ENCODE measurements around the gene ZFYVE16. TPM values are rescaled to one million over a fixed set of nuclear protein-coding genes. Genes with fewer than 3 reads are reported as not detected.
"Not testable (repeated sequence)": the region's sequence is repeated elsewhere in the genome, so short reads cannot be mapped to it uniquely, and the experiment has no call there.

The ZFYVE16 gene
- total RNA-seq, 1 donor from 2014 or later = 65.4 TPM

GRCh38 chr5:80483636-80484232 lies 75.9 kb downstream of the ZFYVE16 start:
- Histone ChIP-seq H3K4me1 (peaks cover 16% of the 10 kb centered on the region), H3K4me3 (no peak overlapping the region), H3K36me3 (peaks cover 10% of the 10 kb centered on the region), H3K27ac (no peak overlapping the region), H3K9me3 (peaks cover 17% of the 10 kb centered on the region), H3K27me3 (ENCODE audit: low read depth) (no peaks in the 10 kb centered on the region)
- ATAC-seq = no peak
- DNase-seq = no peak
- intact Hi-C loops (cut with DNase I) = loop anchor here (10.0 kb wide), 1 partner anchor 191 kb away; no protein-coding TSS in a partner anchor
- no peak for TF ChIP-seq CTCF (IDR thresholded peaks at IDR 0.05)

GRCh38 chr5:80487444-80487828 lies 79.6 kb downstream of the ZFYVE16 start:
- ATAC-seq = no peak
- Histone ChIP-seq H3K4me3 (peak overlapping the region; percentile 77), H3K36me3 (peaks cover 3% of the 10 kb centered on the region), H3K9me3 (peaks cover 15% of the 10 kb centered on the region), H3K27me3 (ENCODE audit: low read depth) (no peaks in the 10 kb centered on the region), H3K4me1 (peaks cover 24% of the 10 kb centered on the region), H3K27ac (peak overlapping the region; percentile 87)
- TF ChIP-seq CTCF (IDR thresholded peaks at IDR 0.05) = no peak
- DNase-seq = no peak
- intact Hi-C loops (cut with DNase I) = loop anchor here (10.0 kb wide), 1 partner anchor 187 kb away; no protein-coding TSS in a partner anchor

- H3K27me3 ChIP-seq (ENCODE audit: low read depth) = no peaks in the 10 kb centered on the region
- ATAC-seq (peak; percentile 98 to 99), DNase-seq (peak; percentile 95)
- peak; percentile 17 for TF ChIP-seq CTCF (IDR thresholded peaks at IDR 0.05)
- no peaks in the 10 kb centered on the region for H3K36me3 ChIP-seq
- peaks cover 24% of the 10 kb centered on the region for H3K4me1 ChIP-seq
- peaks cover 9% of the 10 kb centered on the region for H3K9me3 ChIP-seq
- intact Hi-C loops (cut with DNase I) = loop anchor here (10.0 kb wide), 1 partner anchor 187 kb away; no protein-coding TSS in a partner anchor
- H3K4me3 ChIP-seq = peak within 1 kb of the TSS; percentile 77
- H3K27ac ChIP-seq = peak within 1 kb of the TSS; percentile 87
These were observed 80.2 kb downstream of the ZFYVE16 start, which contains the start of gene FAM151B for GRCh38 chr5:80487829-80488721. Gene FAM151B, plus strand, starts transcription at chr5:80488100. Its CDS starts 24 bp downstream, at chr5:80488124.

GRCh38 chr5:80491296-80491695 lies 83.4 kb downstream of the ZFYVE16 start:
- intact Hi-C loops (cut with DNase I) = no loop called here
- no peaks in the 10 kb centered on the region for H3K9me3 ChIP-seq
- H3K4me3 ChIP-seq = no peak overlapping the region
- no peak for DNase-seq
- H3K4me1 ChIP-seq = peaks cover 24% of the 10 kb centered on the region
- ATAC-seq = no peak
- no peaks in the 10 kb centered on the region for H3K36me3 ChIP-seq
- H3K27me3 ChIP-seq (ENCODE audit: low read depth) = no peaks in the 10 kb centered on the region
- no peak for TF ChIP-seq CTCF (IDR thresholded peaks at IDR 0.05)
- H3K27ac ChIP-seq = no peak overlapping the region

GRCh38 chr5:80492741-80493140 lies 84.9 kb downstream of the ZFYVE16 start:
- no peak overlapping the region for H3K27ac ChIP-seq
- H3K27me3 ChIP-seq (ENCODE audit: low read depth) = no peaks in the 10 kb centered on the region
- ATAC-seq = no peak
- no peak for TF ChIP-seq CTCF (IDR thresholded peaks at IDR 0.05)
- H3K4me1 ChIP-seq = peaks cover 13% of the 10 kb centered on the region
- no peaks in the 10 kb centered on the region for H3K36me3 ChIP-seq
- DNase-seq = no peak
- H3K9me3 ChIP-seq = no peaks in the 10 kb centered on the region
- intact Hi-C loops (cut with DNase I) = no loop called here
- no peak overlapping the region for H3K4me3 ChIP-seq

GRCh38 chr5:80493443-80493842 lies 85.6 kb downstream of the ZFYVE16 start:
- intact Hi-C loops (cut with DNase I); H3K36me3 ChIP-seq; H3K27me3 ChIP-seq (ENCODE audit: low read depth); H3K27ac ChIP-seq; H3K9me3 ChIP-seq; ATAC-seq; DNase-seq; H3K4me3 ChIP-seq: not testable (repeated sequence)
- peaks cover 10% of the 10 kb centered on the region for H3K4me1 ChIP-seq
